ENCODE measurements around the gene MACIR. TPM values are rescaled to one million over a fixed set of nuclear protein-coding genes. Genes with fewer than 3 reads are reported as not detected.
A peak's percentile ranks its signal among the peaks of the same experiment; 100 is the strongest.

Gene MACIR
- total and polyA plus RNA-seq, 9 of the 15 experiments (the other 6 are each of a cell fraction or from before 2014, with no cell fraction given) = 1.4 to 11.6 (median 9.4) TPM

- TF ChIP-seq ID3 (CRISPR knock-in tag; IDR thresholded peaks at IDR 0.05) (no peak), ID3 (tag; IDR thresholded peaks at IDR 0.05) (no peak), NFIX (CRISPR knock-in tag; IDR thresholded peaks at IDR 0.05; ENCODE audit: low read depth) (no peak), ARNT (IDR thresholded peaks at IDR 0.05) (0 out of 4 replicates have a peak, but pooled peaks of 1 of the 2 experiments have one; percentile 22), PHF21A (IDR thresholded peaks at IDR 0.05; ENCODE audit: borderline replicate concordance, low read depth) (no peak), MECOM (CRISPR knock-in tag; IDR thresholded peaks at IDR 0.05) (no peak), SNIP1 (IDR thresholded peaks at IDR 0.05; ENCODE audit: low read depth) (no peak), EP400 (IDR thresholded peaks at IDR 0.05) (no peak), TFAP4 (CRISPR knock-in tag; IDR thresholded peaks at IDR 0.05; ENCODE audit: borderline replicate concordance) (no peak), ELF4 (CRISPR knock-in tag; IDR thresholded peaks at IDR 0.05) (no peak), CBFA2T2 (conservative IDR thresholded peaks at IDR 0.05) (no peak), SRSF7 (optimal IDR thresholded peaks at IDR 0.05; ENCODE audit: low read depth, low read length) (no peak), ZNF668 (CRISPR knock-in tag; IDR thresholded peaks at IDR 0.05) (no peak), SMAD4 (CRISPR knock-in tag; conservative IDR thresholded peaks at IDR 0.05) (no peak), PYGO2 (tag; IDR thresholded peaks at IDR 0.05) (no peak), TCF7L2 (IDR thresholded peaks at IDR 0.05; ENCODE audit: low read depth, low read length) (no peak), FOXJ3 (CRISPR knock-in tag; IDR thresholded peaks at IDR 0.05) (no peak), TFE3 (CRISPR knock-in tag; IDR thresholded peaks at IDR 0.05) (no peak), HNRNPLL (IDR thresholded peaks at IDR 0.05; ENCODE audit: low read depth, low read length, poor library complexity, severe bottlenecking) (no peak), BRD9 (IDR thresholded peaks at IDR 0.05; ENCODE audit: low read depth, partially characterized antibody) (no peak), THRA (IDR thresholded peaks at IDR 0.05) (no peak), E2F1 (CRISPR knock-in tag; IDR thresholded peaks at IDR 0.05) (no peak), HDAC6 (IDR thresholded peaks at IDR 0.05; ENCODE audit: low read depth, low read length) (no peak), ZNF24 (IDR thresholded peaks at IDR 0.05) (no peak), GTF2A2 (tag; IDR thresholded peaks at IDR 0.05) (no peak), THRAP3 (IDR thresholded peaks at IDR 0.05; ENCODE audit: borderline replicate concordance) (no peak), TFAM (CRISPR knock-in tag; conservative IDR thresholded peaks at IDR 0.05) (no peak)
Observed at GRCh38 chr5:103262422-103262871, 3.9 kb downstream of the MACIR start (continued).
